ENCODE data around the gene RIPOR2. TPM values are rescaled to one million over a fixed set of nuclear protein-coding genes. Genes with fewer than 3 reads are reported as not detected.

The RIPOR2 gene
- total RNA-seq, 2 experiments from 2014 or later = 88.3 to 96.3 TPM

- POLR2A ChIA-PET = interaction anchor here (0.9 to 2.9 kb wide), 12 partner anchors 9 to 1274 kb away, joined by 3 to 22 read pairs (median 4); no protein-coding TSS in a partner anchor
- intact Hi-C loops (cut with micrococcal nuclease) = no loop called here
These were observed 52.1 kb downstream of the RIPOR2 start for GRCh38 chr6:24883618-24884017.

GRCh38 chr6:24882835-24883555, 52.8 kb downstream of the RIPOR2 start:
- TF ChIP-seq CTCF (IDR thresholded peaks at IDR 0.05) = no peak
- peak overlapping the region; percentile 97 for H3K27ac Mint-ChIP-seq
- no peaks in the 10 kb centered on the region for H3K27me3 Mint-ChIP-seq
- peak; percentile 49 for DNase-seq
- H3K4me3 Mint-ChIP-seq = peak overlapping the region; percentile 49
- ChIA-PET POLR2A (interaction anchor here (0.9 to 2.9 kb wide), 14 partner anchors 11 to 1274 kb away, joined by 3 to 22 read pairs (median 5); no protein-coding TSS in a partner anchor), CTCF (interaction anchor here (0.6 to 6.1 kb wide), 20 partner anchors 10 to 144 kb away, joined by 3 to 53 read pairs (median 5); partner anchors contain the start of gene RIPOR2)
- peak; percentile 58 for ATAC-seq
- peaks cover 6% of the 10 kb centered on the region for H3K9me3 Mint-ChIP-seq
- peaks cover 65% of the 10 kb centered on the region for H3K36me3 Mint-ChIP-seq (ENCODE audit: low read depth)
- peaks cover 80% of the 10 kb centered on the region for H3K4me1 Mint-ChIP-seq (ENCODE audit: low read depth)
- intact Hi-C loops (cut with micrococcal nuclease) = no loop called here

More at GRCh38 chr6:24883618-24884017, 52.1 kb downstream of the RIPOR2 start:
- CTCF ChIA-PET = interaction anchor here (0.7 to 6.1 kb wide), 16 partner anchors 10 to 144 kb away, joined by 3 to 53 read pairs (median 4); partner anchors contain the start of gene RIPOR2
- DNase-seq (peak; percentile 69), ATAC-seq (peak; percentile 79)
- peak overlapping the region; percentile 49 for H3K4me3 Mint-ChIP-seq
- TF ChIP-seq CTCF (IDR thresholded peaks at IDR 0.05) = no peak
- H3K36me3 Mint-ChIP-seq (ENCODE audit: low read depth) = peaks cover 60% of the 10 kb centered on the region
- no peaks in the 10 kb centered on the region for H3K27me3 Mint-ChIP-seq
- peaks cover 4% of the 10 kb centered on the region for H3K9me3 Mint-ChIP-seq
- peak overlapping the region; percentile 97 for H3K27ac Mint-ChIP-seq
- H3K4me1 Mint-ChIP-seq (ENCODE audit: low read depth) = peaks cover 84% of the 10 kb centered on the region

GRCh38 chr6:24882295-24882694, 53.5 kb downstream of the RIPOR2 start:
- peaks cover 70% of the 10 kb centered on the region for H3K36me3 Mint-ChIP-seq (ENCODE audit: low read depth)
- POLR2A ChIA-PET = interaction anchor here (0.7 to 2.9 kb wide), 12 partner anchors 10 to 178 kb away, joined by 3 to 22 read pairs (median 5); no protein-coding TSS in a partner anchor
- no peak for ATAC-seq
- peaks cover 79% of the 10 kb centered on the region for H3K4me1 Mint-ChIP-seq (ENCODE audit: low read depth)
- CTCF ChIA-PET = interaction anchor here (0.6 to 6.1 kb wide), 16 partner anchors 9 to 145 kb away, joined by 3 to 53 read pairs (median 6); partner anchors contain the start of gene RIPOR2
- DNase-seq = no peak
- no peaks in the 10 kb centered on the region for H3K27me3 Mint-ChIP-seq
- peaks cover 13% of the 10 kb centered on the region for H3K9me3 Mint-ChIP-seq
- TF ChIP-seq CTCF (IDR thresholded peaks at IDR 0.05) = no peak
- intact Hi-C loops (cut with micrococcal nuclease) = no loop called here
- peak overlapping the region; percentile 97 for H3K27ac Mint-ChIP-seq
- H3K4me3 Mint-ChIP-seq = no peak overlapping the region

- peaks cover 71% of the 10 kb centered on the region for H3K36me3 Mint-ChIP-seq (ENCODE audit: low read depth)
- CTCF ChIA-PET = interaction anchor here (1.0 to 6.1 kb wide), 12 partner anchors 10 to 146 kb away, joined by 3 to 53 read pairs (median 6); partner anchors contain the start of gene RIPOR2
- POLR2A ChIA-PET = interaction anchor here (0.9 to 2.9 kb wide), 7 partner anchors 10 to 145 kb away, joined by 3 to 22 read pairs (median 5); no protein-coding TSS in a partner anchor
These were observed 54.4 kb downstream of the RIPOR2 start for GRCh38 chr6:24881376-24881775.

More at GRCh38 chr6:24881376-24881775, 54.4 kb downstream of the RIPOR2 start:
- peak overlapping the region; percentile 97 for H3K27ac Mint-ChIP-seq
- no peak overlapping the region for H3K4me3 Mint-ChIP-seq
- TF ChIP-seq CTCF (IDR thresholded peaks at IDR 0.05) = no peak
- ATAC-seq (no peak), DNase-seq (no peak)
- H3K9me3 Mint-ChIP-seq = peaks cover 18% of the 10 kb centered on the region
- intact Hi-C loops (cut with micrococcal nuclease) = no loop called here
- H3K4me1 Mint-ChIP-seq (ENCODE audit: low read depth) = peaks cover 78% of the 10 kb centered on the region
- no peaks in the 10 kb centered on the region for H3K27me3 Mint-ChIP-seq
